ENCODE measurements around the gene LRMDA. TPM values are rescaled to one million over a fixed set of nuclear protein-coding genes. Genes with fewer than 3 reads are reported as not detected.

Gene LRMDA
- total and polyA plus RNA-seq, 10 of the 15 experiments (the other 5 are each of a cell fraction or from before 2014, with no cell fraction given): 0.07 to 0.54 (median 0.29) TPM; not detected in 4

GRCh38 chr10:75401569-75402485 lies 29.6 kb upstream of the LRMDA start, which contains the start of gene ZNF503 (continued):
- peak; percentile 30; the same call in 1 of the 2 replicates for TF ChIP-seq ZBTB40 (IDR thresholded peaks at IDR 0.05; ENCODE audit: borderline replicate concordance)
- no peak for TF ChIP-seq POLR2AphosphoS5 (IDR thresholded peaks at IDR 0.05; ENCODE audit: low read length)
- TF ChIP-seq IKZF1 (conservative IDR thresholded peaks at IDR 0.05): peak; percentile 56
- no peak for TF ChIP-seq CBX5 (IDR thresholded peaks at IDR 0.05; ENCODE audit: low read depth)
- peak; percentile 84 for TF ChIP-seq NKRF (conservative IDR thresholded peaks at IDR 0.05)
- no peak for TF ChIP-seq BRCA1 (IDR thresholded peaks at IDR 0.05; ENCODE audit: low read depth, low read length)
- no peak for TF ChIP-seq BCL11A (IDR thresholded peaks at IDR 0.05; ENCODE audit: low read depth, low read length)
- TF ChIP-seq HCFC1 (IDR thresholded peaks at IDR 0.05; ENCODE audit: low read length): peak; percentile 18; the same call in 1 of the 2 replicates
- TF ChIP-seq TCF3 (IDR thresholded peaks at IDR 0.05; ENCODE audit: borderline replicate concordance, insufficient read depth, low read depth, low read length): no peak
- no peak for TF ChIP-seq ESRRA (IDR thresholded peaks at IDR 0.05; ENCODE audit: low read length)
- TF ChIP-seq HDGF (IDR thresholded peaks at IDR 0.05): no peak
- no peak for TF ChIP-seq ZZZ3 (IDR thresholded peaks at IDR 0.05; ENCODE audit: control insufficient read depth, insufficient read length, low read depth)
- no peak for TF ChIP-seq RFX5 (IDR thresholded peaks at IDR 0.05; ENCODE audit: low read depth, low read length)
- TF ChIP-seq TCF12 (IDR thresholded peaks at IDR 0.05; ENCODE audit: low read depth, low read length): no peak
- TF ChIP-seq PAX5 (IDR thresholded peaks at IDR 0.05; ENCODE audit: borderline replicate concordance, low read depth, low read length): no peak
- no peak for TF ChIP-seq FOS (IDR thresholded peaks at IDR 0.05; ENCODE audit: borderline replicate concordance, extremely low read depth, insufficient read length)
- TF ChIP-seq CEBPZ (IDR thresholded peaks at IDR 0.05; ENCODE audit: low read depth, low read length): no peak
- TF ChIP-seq ZNF622 (IDR thresholded peaks at IDR 0.05): no peak
- TF ChIP-seq RUNX3 (IDR thresholded peaks at IDR 0.05; ENCODE audit: low read length): no peak
- TF ChIP-seq HSF1 (IDR thresholded peaks at IDR 0.05; ENCODE audit: low read depth, low read length): no peak

All from GM12878 (cell line).